Measurements from ENCODE around the gene CEACAM7.

The CEACAM7 gene

DNA sequence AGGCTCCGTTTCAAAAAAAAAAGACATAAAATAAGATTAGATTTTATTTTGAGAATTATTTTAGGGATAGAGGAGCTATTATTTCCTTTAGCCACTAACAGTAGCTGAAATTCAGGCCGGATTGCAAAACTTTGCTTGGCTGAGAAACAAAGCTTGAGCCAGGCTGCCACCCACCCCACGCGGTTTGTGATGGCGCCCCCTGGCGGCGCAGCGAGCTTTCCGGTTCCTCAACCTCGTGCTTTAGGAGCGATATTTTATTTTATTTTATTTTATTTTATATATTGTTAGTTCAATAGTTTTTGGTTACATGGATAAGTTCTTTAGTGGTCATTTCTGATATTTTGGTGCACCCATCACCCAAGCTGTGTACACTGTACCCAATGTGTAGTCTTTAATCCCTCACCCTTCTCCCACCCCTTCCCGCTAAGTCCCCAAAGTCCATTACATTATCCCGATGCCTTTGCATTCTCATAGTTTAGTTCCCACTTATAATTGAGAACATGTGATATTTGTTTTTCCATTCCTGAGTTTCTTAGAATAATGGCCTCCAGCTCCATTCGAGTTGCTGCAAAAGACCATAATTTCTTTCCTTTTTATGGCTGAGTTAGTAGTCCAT lies 41.4 kb downstream of the CEACAM7 start:
- DNase-seq, result no peak

DNA sequence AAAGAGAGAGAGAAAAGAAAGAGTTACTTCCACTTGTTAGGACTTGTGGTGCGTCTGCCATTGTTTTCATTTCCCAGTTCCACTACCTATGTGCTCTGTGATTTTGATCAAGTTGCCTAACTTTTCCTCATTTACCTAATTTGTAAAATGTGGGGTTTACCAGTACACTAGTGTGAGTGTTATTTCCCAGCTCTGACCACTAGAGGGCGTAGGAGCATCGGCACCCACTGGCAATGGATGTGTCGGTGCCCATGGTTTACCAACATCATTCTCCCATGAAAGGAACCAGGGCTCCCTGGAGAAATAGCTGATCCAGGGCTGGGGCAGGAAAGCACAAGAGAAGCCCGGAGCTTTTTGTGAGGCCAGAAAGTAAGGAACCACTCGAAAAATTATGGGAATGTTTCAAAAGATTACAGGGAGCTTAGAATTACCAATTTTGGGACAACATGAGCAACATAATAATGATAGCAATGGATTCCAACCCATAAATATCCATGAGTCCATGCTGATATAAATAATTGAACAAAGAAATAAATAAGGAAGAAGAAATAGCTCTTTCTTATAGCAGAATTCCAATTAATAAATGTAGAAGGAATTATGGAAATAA lies 46.1 kb downstream of the CEACAM7 start:
- peak; percentile 26 for DNase-seq

DNA sequence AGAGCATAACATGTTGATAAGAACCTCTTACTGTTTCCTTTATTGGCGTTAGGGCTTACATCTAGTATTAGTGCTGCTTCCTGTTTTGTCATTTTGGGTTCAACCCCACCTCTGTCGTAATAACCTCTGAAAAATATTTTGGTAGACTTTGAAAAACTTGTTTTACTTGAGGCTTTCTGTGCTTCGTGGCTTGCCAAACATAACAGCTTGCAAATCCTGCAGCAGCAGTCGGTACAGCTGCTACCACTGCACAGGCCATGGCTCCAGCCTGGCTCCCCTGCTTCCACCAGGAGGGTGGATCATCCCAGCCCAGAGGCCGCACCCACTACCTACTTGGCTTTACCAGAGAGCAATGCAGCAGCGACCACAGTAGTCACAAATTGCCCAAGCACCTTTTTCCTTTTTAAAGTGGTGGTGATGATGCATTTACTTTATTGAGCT lies 49.4 kb downstream of the CEACAM7 start:
- DNase-seq, result no peak

DNA sequence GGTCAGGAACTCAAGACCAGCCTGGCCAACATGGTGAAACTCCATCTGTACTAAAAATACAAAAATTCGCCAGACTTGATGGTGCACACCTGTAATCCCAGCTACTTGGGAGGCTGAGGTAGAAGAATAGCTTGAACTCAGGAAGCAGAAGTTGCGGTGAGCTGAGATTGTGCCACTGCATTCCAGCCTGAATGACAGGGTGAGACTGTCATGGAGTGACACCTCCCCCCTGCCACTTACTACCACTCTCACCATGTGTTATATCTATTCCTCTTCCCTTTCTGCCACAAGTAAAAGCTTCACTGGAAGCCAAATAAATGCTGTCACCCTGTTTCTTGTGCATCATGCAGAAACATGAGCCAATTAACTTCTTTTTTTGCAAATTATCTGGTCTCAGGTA lies 50.6 kb downstream of the CEACAM7 start:
- no peak for DNase-seq

DNA sequence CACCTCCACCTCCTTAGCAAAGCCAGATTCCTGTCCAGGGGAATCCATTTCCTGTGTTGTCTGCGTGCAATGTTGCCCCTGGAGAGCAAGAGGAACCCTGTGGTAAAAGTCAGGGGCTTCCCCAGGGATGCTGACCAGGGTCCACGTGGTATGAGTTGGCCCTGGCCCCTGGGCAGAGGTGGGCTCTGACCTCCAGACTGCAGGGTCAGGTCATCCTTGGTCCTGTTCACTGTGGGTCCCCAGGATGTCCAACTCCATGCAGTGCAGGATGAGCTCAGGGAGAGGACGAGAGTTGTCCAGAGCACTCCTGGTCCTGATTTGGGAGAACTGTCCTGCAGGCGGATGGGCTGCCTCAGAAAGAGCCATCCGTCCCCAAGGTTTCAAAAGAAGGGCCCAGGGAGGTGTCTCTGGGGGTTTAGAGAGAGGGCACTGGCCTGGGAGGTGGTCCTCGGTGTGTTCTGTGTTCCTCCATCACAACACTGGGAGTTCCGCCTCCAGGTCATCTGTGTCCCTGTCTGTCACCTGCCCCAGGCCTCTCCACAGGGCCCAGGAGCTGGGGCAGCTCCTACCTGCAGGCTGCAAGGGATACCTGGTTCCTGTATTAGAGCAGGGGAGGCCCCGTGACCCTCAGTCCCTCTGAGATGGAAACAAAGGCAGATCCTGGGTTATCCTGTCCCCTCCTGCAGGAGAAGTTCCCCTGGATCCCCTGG lies 59.9 kb downstream of the CEACAM7 start:
- no peak for DNase-seq

DNA sequence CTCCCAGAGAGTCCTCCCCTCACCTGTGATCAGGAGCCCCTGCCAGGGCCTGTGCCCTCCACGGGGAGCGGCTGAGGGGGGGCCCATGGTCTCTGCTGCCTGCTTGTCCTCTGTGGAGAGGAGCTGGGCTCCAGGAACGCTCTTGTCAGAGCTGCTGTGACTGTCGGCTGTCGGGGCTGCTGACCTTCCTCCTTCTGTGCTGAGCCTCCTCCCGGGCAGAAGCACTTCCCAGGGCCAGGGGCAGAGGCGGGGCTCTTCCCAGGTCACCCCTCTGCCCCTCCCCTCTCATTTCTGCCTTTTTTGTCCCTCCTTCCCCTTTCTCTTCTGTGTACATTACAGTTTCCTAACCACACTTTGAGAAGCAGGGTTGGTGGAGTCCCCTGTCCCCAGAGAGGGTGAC lies 61.2 kb downstream of the CEACAM7 start, which contains the start of gene CEACAM4:
Gene CEACAM4, minus strand, starts transcription at position 198 of the 400 bp plus-strand sequence. Its CDS starts 111 bp downstream, at position 87.
- no peak for DNase-seq

DNA sequence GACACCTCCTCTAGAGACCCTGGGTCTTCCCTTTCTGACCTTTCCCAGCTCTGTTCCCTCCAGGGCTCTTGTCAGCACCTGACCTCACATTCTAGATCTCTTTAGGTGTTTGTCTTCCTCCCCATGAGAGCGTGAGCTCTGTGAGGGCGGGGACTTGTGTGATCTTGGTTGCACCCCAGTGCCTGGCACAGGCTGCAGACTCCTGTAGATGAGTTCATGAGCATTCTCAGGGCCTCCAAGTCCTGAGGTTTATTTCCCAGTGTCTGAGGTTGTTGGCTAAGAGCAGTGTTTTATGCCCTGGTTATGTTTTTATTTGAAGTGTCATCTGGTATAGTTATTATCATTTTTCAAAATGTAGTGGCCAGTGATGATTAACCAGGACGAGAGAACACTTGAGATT lies 61.8 kb downstream of the CEACAM7 start:
- no peak for DNase-seq

DNA sequence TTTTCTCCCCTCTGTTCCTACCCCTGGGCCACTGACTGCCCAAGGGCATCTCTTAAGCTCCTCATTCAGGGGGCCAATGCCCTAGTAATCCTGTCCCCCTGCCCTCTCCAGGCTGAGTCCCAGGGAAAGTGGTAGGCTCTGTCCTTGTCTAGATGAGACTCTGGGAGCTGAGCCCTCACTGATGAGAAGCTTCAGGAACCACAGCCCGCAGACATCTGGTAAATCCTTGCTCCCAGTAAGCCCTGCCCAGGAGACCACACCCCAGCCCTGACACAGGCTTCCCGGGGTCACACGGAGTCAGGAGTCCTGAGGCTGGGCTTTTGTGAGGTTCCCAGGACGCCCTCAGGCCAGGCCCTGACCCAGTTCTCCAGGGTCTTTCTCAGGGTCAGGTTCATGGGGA lies 63.1 kb downstream of the CEACAM7 start:
- no peak for DNase-seq

DNA sequence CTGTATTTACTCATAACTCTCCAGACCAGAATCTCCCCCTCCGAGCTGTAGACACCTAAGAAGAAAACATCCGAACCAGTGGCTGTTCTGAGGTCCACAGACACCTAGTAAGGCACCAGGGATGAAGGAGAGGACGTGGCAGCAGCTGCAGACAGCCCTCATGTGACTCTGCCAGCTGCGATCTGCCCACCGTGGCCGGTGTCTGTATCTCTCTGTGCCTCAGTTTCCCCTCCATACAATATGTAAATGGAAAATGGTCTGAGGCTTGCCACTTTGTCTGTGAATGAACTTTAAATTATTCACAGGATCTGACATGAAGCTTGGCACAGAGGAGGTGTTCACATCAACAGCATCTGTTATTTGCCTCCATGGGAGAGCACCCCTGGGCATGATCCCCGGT lies 63.6 kb downstream of the CEACAM7 start:
- DNase-seq, result no peak

DNA sequence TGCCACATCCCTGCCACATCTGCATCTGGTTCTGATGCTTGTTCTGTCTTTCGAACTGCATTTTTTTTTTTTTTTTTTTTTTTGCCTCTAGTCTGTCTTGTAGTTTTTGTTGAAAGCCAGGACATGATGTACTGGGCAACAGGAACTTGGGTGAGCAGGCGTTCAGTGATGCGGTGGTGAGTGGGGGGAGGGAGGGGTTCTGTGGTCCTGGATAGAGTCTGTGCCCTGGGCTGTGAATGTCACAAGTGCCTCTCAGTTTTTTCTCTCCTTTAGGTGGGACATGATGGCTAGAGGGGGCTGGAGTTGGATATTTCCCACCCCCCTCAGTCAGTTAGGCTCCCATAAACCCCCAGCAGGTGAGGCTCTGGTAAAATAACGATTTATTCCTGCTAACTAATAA lies 64.7 kb downstream of the CEACAM7 start:
- no peak for DNase-seq

Data from NCI-H1694 treated with DMSO at 0.1 percent for 48 hours (cell line).